Gastroesophageal sphincter (tissue), 3 donors: ENCODE measurements around the gene MID1IP1.

Experiments
- CTCF ChIP-seq, 4 experiments: fragments of 200-600 bp in 2 of 4; fragments of 450-650 bp in 2 of 4; sonication (generic) in 1 of 4; IDR thresholded peaks; one replicate each; pipeline ENCODE4 v1.5.1; 2017 to 2019; ENCODE audit warnings: antibody characterized with exemption in 4 of 4, mild to moderate bottlenecking in 2 of 4, moderate library complexity in 2 of 4
- POLR2A ChIP-seq, 2 donors: fragments of 450-650 bp; IDR thresholded peaks; one replicate each; pipeline ENCODE4 v1.6.1; 2017; ENCODE audit warnings: antibody characterized with exemption in 2 of 2, mild to moderate bottlenecking in 2 of 2, moderate library complexity in 1 of 2
- POLR2AphosphoS5 ChIP-seq: sonication (generic); formaldehyde crosslinking; IDR thresholded peaks from one replicate; pipeline ENCODE4 v1.6.1; 2017; ENCODE audit warnings: antibody characterized with exemption

- TF ChIP-seq CTCF (IDR thresholded peaks at IDR 0.05), result no peak
- TF ChIP-seq POLR2A (IDR thresholded peaks at IDR 0.05), result no peak
- TF ChIP-seq POLR2AphosphoS5, result no peak
Observed at GRCh38 chrX:38820751-38821150, 19.5 kb downstream of the MID1IP1 start.
